Lower leg skin (tissue), 3 donors: ENCODE measurements around the gene TMCC3.

ENCODE experiments used
- POLR2A ChIP-seq, 2 donors: fragments of 450-650 bp; IDR thresholded peaks; one replicate each; pipeline ENCODE4 v1.6.1; 2016 to 2017; ENCODE audit warnings: antibody characterized with exemption in 2 of 2, mild to moderate bottlenecking in 1 of 2, moderate library complexity in 1 of 2
- TF ChIP-seq, protein P1 (sequence below), 3 donors: fragments of 450-650 bp; IDR thresholded peaks; one replicate each; pipeline ENCODE4 v1.5.1; 2016; ENCODE audit warnings: antibody characterized with exemption in 3 of 3, mild to moderate bottlenecking in 3 of 3, moderate library complexity in 2 of 3

DNA sequence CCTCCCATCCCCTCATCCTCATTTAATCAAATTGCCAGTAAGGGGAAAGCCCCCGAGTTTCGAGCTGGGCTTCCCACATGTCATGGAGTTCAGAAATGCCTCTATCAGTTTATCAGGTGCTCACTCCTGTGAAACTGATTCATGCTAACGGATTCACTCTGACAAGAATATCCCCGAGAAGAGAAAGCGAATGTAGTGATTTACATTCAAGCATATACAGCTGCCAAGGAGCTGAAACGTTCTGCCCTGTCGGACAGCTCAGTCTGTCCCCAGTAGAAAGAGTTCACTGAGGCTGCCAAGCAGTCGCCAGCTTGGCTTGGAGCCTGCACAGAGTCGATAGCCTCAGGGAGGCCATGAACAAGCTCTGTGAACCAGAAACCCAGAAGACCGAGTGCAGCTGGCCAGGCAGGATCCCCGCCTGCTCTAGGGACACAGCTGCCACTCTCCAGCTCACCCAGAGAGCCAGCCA lies 88.4 kb downstream of the TMCC3 start:
- TF ChIP-seq, protein P1, sequence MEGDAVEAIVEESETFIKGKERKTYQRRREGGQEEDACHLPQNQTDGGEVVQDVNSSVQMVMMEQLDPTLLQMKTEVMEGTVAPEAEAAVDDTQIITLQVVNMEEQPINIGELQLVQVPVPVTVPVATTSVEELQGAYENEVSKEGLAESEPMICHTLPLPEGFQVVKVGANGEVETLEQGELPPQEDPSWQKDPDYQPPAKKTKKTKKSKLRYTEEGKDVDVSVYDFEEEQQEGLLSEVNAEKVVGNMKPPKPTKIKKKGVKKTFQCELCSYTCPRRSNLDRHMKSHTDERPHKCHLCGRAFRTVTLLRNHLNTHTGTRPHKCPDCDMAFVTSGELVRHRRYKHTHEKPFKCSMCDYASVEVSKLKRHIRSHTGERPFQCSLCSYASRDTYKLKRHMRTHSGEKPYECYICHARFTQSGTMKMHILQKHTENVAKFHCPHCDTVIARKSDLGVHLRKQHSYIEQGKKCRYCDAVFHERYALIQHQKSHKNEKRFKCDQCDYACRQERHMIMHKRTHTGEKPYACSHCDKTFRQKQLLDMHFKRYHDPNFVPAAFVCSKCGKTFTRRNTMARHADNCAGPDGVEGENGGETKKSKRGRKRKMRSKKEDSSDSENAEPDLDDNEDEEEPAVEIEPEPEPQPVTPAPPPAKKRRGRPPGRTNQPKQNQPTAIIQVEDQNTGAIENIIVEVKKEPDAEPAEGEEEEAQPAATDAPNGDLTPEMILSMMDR (IDR thresholded peaks at IDR 0.05), result no peak
- TF ChIP-seq POLR2A (IDR thresholded peaks at IDR 0.05), result no peak
